GM21360 (cell line): ENCODE results near the gene PRC1.

Source experiments
- ATAC-seq: cut with Tn5 transposase; IDR thresholded peaks from one replicate; pipeline ENCODE4 v1.9.1; 2021; ENCODE audit warnings: mild to moderate bottlenecking, moderate library complexity; ENCODE audit not compliant: unreplicated experiment

PRC1 gene

GRCh38 chr15:90990446-90990845 lies 3.9 kb downstream of the PRC1 start:
- no peak for ATAC-seq

- no peak for ATAC-seq
These were observed 5.1 kb downstream of the PRC1 start for GRCh38 chr15:90989040-90989768.

DNA sequence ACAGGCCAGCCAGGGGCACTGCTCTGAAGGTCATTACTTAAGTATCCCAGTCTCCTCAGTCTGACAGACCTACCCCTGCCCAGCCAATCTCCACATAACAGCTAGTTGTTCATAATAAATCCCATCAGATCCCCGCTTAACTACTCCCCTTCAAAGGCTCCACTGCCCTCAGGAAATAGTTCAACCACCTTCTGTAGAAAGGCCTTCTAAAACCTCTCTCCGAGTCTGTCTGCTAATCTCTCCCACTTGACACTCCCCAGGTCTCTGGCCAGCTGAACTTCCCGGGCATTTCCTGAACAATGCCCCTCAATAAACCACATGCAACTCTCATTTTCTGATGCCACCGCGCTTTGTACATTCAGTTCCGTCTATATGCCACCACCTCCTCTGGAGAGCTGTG lies 6.0 kb downstream of the PRC1 start:
- ATAC-seq = no peak

- ATAC-seq = no peak
These were observed 6.7 kb downstream of the PRC1 start for GRCh38 chr15:90987561-90988141.

GRCh38 chr15:90986790-90987507 lies 7.4 kb downstream of the PRC1 start:
- peak; percentile 48 for ATAC-seq

- ATAC-seq = no peak
These were observed 12.2 kb downstream of the PRC1 start for GRCh38 chr15:90982135-90982534.

DNA sequence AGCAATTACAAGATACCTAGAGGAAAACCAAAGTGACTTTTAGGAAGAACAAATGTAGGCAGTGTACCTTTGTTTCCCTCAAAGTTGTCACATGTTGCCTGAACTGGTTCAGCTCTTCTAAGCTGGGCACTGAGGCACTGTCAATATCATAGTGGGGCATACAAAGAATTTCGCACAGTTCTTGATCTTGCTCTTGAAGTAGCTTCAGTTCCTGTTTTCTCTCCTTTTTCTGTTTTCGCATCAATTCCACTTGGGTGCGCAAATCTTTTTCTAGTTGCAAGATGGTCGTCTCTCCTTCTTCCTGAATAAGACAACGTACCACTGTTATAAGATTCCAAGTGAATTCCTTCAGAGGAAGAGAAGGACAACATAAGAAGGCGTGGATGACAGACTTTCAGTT lies 12.7 kb downstream of the PRC1 start:
- ATAC-seq = no peak

- no peak for ATAC-seq
These were observed 14.8 kb downstream of the PRC1 start for GRCh38 chr15:90979582-90979981.

- ATAC-seq = no peak
These were observed 20.1 kb downstream of the PRC1 start for GRCh38 chr15:90974216-90974615.

- ATAC-seq = no peak
These were observed 22.2 kb downstream of the PRC1 start for GRCh38 chr15:90972133-90972532.

- no peak for ATAC-seq
These were observed 24.1 kb downstream of the PRC1 start for GRCh38 chr15:90970274-90970673.

DNA sequence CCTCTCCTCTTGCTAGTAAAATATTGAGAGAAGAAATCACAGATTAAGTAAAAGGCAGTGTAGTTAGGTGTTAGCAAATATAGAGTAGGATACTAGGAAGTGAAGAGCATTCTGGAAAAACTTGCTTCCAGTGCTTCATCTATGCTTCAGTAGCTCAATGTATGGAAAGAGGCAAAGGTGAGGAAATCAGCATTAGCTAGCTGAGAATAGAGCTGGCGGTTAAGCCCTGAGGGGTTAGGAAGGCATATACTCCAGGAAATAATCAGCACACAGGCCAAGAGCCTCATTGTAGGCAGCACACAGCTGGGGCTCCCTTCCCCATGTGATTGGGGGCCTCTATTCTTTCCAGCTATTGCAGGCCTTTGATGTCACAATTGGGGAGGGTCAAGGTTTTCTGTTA lies 25.9 kb downstream of the PRC1 start:
- no peak for ATAC-seq

DNA sequence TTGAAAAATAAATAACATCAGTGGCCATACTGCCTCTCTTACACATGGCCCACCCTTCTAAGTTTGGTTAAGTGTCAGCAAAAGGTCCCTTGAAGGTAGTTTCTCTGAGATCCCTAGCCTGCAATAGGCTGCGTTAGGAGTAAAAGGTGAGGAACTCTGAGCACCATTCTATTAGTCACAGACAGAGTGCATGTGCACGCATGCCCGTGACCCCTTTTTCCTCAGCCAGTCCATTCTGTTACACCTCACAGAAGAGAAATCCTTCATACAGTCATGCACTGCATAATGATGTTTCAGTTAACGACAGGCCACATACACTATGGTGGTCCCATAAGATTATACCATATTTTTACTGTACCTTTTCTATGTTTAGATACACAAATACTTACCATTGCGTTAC lies 27.1 kb downstream of the PRC1 start:
- no peak for ATAC-seq

DNA sequence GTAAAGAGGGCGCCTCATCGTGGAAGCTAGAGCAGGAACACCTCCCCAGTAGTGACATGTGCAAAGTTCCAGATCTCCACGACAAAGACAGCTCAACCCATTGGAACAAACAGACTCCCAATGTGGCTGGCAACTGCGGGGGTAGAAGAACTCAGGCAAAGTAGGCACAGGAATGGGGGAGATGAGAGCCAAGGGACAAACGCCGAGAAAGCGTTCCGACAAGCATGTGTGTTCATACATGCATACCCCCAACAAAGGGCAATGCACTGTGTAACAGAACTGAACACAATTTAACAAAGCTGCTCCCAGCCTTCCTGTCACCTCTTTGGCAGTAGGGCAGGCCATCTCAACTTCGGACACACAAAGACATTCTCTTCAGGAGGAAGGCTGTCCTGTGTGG lies 28.1 kb downstream of the PRC1 start:
- ATAC-seq = no peak

DNA sequence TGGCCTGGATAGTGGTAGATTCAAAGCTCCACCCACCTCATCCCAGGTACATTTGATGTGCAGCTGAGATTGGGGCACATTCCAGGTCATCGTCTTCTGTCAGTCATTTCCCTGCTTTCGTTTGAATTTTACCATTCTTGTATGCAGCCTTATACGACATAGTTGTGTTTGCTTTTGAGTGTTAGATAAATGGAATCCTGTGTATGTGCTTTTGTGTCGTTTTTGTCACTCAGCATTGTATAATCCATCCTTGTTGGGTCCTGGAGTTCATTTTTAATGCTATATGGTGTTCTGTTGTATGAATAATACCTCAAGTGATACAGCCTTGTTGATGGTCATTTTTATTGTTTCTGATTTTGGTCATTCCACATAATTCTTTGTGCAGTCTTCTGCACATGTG lies 32.3 kb downstream of the PRC1 start:
- ATAC-seq = no peak

- ATAC-seq = no peak
These were observed 33.8 kb downstream of the PRC1 start for GRCh38 chr15:90960298-90961091.

DNA sequence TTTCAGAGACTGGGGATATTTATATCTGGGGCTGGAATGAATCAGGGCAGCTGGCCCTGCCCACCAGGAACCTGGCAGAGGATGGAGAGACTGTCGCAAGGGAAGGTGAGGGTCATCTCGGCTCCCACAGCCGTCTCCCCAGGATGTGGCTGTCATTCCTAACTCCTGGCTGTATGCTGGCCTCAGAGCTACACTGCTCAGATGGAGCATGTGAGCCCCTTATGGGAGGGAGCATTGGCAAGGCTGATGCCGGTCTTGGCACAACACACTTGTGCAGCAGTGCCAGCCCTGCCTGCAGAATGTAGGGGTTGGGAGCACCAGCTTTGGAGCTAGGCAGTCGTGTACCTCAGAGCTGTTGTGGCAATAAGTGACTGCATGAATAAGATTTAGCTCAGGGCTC lies 34.4 kb downstream of the PRC1 start:
- ATAC-seq = no peak

- no peak for ATAC-seq
These were observed 35.2 kb downstream of the PRC1 start for GRCh38 chr15:90959028-90959595.

DNA sequence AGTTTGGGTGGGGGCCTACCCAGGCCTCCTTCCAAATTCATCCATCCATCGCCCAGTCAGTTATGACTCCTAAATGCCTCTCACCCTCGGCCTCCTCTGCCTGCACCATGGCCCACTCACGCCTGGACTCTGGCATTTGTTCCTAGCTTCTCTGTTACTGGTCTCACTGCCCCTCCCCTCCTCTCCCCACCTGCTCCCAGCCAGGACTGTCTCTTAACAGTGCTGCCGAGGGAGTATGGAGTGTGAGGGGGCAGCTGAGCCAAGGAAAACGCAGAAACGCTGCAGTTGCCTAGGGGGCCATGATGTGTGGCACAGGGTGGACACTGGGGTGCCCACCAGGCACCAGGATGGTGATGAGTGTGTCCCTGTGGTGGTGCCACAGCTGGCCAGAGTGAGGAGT lies 36.5 kb downstream of the PRC1 start:
- no peak for ATAC-seq

- no peak for ATAC-seq
These were observed 37.1 kb downstream of the PRC1 start for GRCh38 chr15:90957031-90957790.
